Left kidney (tissue), 2 donors: Measurements from ENCODE around the gene AKAP12. TPM values are rescaled to one million over a fixed set of nuclear protein-coding genes. Genes with fewer than 3 reads are reported as not detected.

Experiments
- DNase-seq: peaks from one replicate; pipeline ENCODE4 v3.0.0-alpha.2; 2013
- polyA plus RNA-seq: library from polyadenylated mRNA; unstranded; fragments of 120-200 nt; gene quantifications from one replicate; pipeline ENCODE4 v1.2.1, GENCODE V29; 2013; ENCODE audit not compliant: insufficient read length

The AKAP12 gene
- polyA plus RNA-seq, 1 donor, result 150 TPM

DNA sequence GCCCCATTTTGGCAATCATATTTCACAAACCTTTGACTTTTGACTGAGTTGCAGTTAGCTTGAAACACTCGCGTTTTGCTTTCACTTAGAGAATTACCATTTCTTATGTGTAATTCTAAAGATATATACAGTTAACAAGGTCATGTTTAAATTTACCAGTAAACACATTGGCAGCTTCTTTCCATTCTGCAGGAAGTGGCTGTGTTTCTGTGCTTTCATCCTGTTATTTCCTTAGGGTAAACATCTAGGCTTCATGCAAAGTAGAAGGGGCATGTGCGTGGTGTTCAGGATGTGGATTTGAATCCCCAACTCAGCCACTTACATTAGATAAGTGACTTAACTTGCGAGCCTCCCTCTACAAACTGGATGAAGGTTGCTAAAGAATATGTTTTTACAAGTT lies 41.1 kb downstream of the AKAP12 start:
- no peak for DNase-seq

DNA sequence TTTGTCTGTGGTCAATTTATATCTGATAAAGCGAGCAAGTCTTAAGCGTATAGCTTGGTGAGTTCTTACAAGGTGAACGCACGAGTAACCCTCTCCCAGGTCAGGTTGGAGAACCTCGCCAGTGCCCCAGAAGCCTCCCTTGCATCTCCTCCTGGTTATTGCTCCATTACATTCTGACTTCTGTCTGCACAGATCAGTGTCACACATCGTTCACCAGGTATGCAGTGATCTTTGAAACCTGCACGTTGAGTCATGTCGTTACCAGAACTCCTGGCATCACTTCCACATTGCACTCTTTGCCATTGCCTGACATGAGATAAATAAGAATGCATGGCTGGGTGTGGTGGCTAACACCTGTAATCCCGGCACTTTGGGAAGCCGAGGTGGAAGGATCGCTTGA lies 44.2 kb downstream of the AKAP12 start:
- DNase-seq, result no peak

DNA sequence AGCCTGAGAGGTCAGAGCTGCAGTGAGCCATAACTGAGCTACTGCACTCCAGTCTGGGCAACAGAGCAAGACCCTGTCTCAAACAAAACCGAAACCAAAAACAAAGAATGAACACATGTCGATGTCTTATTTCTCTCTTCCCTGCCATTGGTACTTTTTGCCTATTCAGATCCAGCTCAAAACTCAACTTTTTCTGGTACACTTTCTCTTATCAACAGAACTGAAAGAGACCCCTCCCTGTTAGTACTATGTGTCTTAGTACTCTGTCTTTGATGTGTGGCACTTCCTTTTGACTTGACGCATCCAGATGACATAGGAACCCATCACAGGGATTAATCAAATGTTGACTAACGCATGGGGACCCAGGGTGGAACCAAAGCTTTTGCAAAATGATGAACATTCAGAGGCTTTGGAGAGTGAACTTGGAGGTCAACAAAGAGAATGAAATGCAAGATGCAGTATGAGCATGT lies 44.8 kb downstream of the AKAP12 start:
- DNase-seq, result no peak

DNA sequence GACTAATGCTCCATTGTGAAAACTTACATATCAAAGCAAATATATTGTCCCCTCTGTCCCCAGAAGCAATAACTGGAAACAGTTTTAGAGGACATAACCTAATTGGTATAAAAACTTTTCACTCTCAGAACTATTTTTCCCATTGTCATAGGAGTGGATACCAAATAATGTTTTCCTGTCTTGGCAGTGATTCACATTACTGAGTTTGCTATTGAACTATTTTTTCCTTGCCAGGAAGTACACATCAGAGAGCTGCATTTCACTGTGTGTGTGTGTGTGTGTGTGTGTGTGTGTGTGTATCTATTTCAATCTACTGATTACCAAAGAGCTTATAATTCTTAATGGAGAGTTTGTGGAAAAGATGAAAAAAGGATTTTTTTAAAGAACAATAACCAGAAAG lies 45.4 kb downstream of the AKAP12 start:
- DNase-seq, result no peak

DNA sequence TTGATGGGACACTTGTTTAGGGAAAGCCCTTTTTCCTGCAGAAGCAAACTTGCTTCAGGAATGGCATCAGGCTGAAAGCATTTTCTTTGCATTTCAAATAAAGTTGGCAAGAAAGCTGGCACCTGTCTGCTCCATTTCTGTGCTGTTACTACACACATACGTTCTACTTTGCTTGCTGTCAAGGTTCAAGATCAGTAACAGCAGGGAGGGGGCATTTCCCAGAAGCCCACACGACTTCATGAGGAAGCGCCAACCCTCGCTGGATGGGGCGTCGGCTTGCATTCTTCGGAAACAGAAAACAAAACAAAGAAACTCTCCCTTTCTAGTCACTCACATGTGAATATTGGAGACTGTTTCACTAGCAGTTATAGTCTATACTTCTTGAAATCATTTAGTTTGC lies 46.4 kb downstream of the AKAP12 start:
- no peak for DNase-seq

DNA sequence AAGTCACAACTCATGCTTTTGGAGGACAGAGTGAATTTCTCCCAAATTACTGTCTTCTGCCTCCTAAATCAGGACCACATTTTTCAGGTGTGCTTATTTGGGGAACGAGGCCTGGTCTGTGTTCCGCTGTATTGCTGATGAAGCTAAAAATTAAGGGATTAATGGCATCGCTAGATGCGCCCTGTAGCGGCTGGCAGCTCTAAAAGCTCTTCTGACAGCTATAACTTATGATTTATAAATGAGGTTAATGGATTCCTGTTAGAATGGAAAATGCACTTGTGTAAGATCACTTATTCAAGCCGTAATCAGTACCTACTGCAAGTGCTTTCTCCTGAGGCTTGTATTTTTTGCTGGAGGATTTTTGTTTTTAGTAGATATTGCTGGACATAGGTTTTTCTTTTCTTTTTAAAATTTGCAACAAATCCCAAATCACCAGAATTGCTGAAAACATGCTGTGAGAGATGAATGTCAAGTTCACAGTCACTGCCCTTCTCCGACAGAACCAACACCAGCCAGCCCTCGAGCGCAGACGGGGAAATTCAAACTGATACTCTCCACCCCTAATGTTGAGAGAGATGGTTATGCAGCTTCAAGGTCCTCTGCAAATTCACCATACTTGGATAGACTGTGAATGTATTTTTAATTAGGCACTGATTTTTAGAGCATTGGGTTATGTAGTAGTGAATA lies 49.1 kb downstream of the AKAP12 start:
- no peak for DNase-seq

DNA sequence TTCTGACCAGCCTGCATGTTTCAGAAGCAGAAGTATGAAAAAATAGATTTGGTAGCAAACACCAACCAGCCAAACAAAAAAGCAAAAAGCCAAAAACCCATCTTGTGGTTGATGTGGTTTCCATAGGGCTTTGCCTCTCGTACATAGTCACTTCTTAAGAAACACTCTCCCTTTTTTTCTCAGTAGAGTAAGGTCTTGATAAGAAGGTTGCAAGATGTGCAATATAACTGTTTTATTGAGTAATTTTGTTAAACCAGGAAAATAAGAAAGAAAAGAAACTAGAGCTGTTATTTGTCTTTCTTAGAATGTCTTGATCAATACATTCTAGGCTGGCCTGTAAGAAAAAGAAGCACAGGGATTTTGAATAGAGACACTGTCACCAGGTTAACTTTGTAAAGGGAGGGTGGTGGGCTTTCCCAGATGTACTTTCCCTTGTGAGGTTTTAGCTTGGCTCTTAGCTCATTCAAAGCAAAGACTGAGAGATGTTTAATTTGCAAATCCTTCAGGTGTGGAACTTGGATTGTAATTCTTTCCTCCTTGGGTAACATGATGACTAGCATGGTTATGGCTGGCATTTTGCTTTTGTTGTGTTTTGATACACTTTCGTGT lies 49.7 kb downstream of the AKAP12 start:
- DNase-seq, result no peak

DNA sequence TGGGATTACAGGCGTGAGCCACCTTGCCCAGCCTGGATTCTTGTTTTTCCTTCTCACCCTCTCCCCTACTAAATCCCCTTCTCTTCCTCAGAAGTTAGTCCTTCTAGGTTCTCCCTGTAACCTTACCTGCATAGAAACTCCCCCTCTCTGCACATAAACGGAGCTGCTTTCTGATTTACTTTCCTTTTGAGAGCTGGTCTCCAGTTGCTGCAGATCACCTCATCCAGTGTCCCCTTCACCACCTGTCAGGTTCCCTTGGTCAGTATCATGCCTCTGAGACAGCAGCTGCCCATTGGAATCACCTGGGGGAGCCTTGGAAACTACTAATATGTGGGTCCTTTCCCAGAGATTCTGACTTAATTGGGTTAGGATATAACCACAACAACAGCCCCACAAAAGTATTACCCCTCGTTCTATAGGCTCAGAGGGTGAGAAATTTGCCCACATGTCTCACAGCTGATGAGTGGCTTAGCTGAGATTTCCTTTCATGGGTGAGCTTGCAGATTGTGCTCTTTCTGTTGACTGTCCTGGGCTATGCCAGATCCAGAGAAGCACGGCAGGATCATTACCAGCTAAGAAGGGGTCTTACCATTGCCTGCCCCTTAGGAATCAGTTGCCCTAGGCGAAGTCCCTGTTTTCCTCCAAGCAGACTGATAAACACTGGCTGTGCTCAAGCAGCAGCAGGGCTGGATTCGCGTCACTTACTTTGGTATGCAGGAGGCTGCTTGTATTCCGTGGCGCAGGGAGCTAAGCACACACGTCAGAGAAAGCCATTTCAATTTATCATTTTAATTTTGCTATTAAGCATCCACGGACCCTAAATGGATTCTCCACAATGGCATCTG lies 51.3 kb downstream of the AKAP12 start:
- peak; percentile 72 for DNase-seq

DNA sequence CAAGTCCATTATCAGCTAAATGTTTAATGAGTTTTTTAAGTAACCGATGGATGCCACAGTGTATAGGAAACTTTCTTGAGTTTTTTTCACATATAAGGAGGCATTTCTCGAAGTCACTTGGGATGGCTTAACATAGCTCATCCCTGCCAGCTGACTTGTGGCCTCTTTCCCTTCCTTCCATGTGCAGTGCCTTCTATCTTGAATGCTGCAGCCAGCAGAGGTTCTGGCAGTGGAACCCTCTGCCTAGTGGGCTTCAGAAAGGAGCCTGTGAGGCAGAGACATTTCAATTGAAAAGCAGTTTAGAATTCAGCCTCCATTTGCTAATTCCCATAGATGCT lies 51.9 kb downstream of the AKAP12 start:
- no peak for DNase-seq

DNA sequence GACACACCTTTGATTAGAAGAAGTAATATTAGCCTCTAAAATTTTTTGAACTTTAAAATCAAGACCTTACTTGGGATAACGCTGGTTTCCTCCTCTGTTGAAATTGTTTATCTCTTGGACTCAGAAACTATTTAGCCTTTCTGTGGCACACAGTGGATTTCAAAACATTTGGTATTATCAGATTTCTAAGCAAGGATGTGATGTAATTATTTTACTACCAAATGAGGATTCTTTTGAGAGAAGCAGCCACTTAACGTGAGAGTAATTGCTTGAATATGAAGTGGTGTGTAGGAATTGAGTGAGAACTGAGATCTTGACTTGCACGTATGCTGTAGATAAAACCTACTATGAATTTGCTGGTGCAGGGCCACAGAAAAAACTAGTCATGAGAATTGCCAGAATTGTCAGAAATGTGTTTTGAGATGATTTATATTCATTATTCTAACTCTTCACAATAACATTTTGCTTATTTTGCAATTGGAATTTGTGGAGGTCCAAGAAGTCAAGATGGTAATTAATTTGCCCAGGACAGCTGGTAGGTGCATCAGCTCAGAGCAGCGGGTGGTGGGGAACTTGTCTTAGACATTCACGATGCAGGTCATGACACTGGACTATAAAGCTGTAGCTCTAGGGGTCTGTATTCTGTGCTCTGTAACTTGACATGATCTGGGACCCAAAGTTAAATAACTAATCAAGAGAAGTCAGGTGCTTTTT lies 53.4 kb downstream of the AKAP12 start:
- no peak for DNase-seq

DNA sequence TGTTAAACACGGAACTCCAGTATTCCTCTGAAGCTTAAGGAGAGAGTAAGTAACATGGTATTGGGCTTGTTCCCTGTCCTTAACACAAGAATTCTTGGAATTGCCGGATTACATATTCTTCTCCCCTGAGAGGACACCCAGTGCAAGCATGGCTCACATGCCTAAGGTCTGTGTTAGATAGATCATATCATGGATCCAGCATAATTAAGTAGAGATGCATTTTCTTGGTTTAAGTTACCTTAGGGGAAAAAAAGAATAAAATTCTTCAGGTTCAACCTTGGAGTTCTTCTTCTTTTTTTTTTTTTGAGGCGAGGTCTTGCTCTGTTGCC lies 53.9 kb downstream of the AKAP12 start:
- DNase-seq, result no peak

DNA sequence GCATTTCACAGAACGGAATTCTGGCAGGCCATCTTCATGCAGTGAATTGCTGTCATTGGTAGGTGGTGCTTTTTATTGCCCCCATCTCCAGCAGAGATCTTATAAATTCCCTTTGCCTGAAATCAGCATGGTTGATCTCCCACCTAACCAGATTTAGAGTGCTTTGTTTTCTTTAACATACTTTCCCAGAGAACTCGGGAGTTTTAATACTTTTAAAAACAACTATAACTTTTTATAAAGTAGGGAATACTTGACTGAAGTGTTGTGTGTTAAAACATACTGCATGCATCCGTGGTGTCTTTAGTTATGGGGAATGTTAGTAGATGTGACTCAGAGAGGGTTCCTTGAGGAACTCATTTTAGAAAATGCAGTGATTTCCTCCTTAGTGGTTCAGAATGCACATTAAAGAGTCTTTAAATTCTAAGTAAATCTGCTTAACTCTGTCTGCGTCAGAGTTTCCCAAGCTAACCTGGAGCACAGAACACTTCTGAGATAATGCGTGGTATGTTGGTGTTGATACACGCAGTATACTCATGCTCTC lies 54.9 kb downstream of the AKAP12 start:
- DNase-seq, result no peak

DNA sequence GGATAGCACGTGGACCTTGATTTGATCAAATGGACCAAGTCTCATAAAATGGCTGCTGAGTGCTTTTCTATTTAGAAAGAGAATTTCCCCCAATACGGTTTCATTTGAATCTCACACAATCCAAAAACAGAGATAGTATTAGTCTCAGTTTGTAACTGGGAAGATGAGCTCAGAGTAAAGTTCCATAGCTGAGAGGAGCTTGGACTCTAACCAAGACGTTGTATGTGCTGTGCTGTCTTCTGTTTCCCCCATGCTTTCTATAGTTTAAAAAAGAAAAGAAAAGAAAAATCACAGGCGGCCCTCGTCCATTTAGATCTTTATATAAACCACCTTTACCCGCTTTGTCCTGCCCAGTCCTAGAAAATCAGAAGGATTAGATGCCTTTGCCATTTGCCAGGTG lies 58.1 kb downstream of the AKAP12 start:
- DNase-seq, result no peak

DNA sequence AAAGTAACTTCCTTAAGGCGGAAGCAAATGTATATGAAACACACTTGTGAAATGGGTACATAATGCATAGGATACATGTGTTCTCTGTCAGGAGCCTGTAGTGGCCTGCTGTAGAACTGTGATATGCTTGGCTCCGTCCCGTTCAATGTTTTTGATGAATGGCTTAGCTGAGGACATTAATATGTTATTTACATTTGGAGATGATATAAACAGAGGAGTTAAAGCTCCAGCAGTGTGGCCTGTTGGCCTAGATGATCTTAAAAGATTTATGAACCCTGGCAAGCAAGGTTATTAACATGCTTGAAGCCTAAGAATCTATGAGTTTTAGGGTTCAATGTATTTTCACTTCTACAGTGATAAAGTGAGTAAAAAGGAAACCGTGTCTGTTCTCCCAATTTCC lies 59.2 kb downstream of the AKAP12 start:
- DNase-seq, result no peak

DNA sequence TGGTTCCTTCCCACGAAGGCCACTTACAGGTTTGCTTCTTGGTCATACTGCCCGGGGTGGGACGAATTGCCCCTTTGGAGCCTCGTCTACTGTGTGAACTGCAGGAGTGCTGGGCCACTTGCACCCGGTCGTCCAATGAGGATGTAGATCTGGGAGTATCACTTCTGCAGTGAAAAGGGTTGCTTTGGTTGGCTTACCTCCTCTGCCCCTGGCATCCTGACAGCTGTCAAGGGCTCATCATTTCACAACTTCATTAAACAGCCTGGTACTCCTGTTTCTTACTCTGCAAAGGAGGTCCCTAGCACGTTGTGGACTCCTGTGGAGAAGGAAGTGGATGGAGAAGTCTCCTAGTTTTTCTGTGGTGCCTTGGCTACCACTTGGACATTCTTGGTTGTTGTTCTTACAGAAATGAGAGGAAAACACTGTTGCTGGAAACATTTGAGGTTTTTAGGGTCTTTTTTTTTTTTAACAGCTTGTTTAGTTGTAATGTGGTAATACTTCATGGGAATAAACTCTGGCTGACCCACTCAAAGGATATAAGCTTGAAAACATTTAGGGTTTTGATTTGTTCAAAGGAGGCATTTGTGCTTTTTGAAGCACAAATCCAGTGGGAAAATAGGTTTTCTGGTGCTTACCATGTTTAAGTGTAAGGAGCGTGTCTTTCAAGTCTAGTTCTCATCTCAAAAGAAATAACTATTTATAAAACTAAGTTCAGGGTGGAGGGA lies 60.7 kb downstream of the AKAP12 start:
- no peak for DNase-seq

DNA sequence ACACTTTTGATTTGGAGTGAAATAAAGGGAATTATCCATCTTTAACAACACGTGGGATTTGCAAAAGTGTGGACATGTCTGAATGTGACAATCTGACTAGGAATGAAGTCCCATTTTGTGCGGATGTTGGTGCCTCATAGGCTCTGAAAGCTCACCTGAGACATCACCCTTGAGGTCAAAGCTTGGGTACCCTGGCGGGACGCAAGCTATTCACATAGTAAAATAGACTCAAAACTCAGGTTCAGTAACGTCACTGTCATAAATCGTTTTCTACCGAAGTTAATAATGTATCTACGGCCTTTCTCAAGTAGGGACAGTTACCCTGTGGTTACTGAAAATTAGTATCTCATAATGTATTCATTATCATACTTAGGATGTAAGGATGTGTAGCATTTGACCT lies 61.8 kb downstream of the AKAP12 start:
- DNase-seq, result no peak

DNA sequence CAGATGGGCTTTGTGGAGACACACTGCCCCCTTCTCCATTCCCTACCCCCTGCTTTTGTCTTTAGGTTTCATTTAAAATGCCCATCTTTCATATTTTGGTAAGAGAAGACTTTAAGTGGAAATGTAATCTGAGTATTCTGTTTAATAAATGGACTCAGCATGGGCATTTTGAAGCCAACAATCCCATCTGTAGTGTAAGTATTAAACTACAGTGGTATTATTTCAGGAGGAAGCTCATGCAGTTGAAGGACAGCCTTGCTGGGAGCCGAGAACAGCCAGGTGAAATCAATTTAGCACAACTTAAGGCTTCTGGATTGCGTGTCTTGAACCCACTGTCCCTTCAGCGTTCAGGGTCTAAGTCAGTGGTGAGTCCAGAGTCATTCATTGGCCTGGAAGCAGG lies 63.5 kb downstream of the AKAP12 start:
- DNase-seq, result no peak

DNA sequence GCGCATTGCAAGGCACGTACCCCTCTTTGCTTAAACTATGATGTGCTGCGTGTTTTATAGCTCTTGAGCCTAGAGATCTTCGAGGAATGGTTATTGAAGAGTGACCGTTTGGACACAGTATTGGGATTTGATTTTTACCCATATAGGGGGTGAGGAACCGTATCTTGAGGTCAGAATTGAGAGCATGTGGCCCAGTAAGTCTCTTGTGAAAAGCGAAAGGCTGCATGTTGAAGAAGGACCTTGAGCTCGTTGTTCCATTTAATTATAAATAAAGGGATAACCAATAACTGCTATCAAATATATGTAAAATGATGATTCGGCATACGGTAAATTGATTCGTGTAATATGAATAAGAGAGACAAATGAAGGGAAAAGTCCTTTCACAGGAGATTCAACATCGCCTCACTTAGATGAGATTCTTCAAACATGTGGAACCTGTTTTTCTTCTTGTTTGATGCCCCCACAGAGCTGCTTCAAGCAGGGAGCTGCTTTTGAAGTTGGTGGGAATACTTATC lies 66.6 kb downstream of the AKAP12 start:
- DNase-seq, result no peak

DNA sequence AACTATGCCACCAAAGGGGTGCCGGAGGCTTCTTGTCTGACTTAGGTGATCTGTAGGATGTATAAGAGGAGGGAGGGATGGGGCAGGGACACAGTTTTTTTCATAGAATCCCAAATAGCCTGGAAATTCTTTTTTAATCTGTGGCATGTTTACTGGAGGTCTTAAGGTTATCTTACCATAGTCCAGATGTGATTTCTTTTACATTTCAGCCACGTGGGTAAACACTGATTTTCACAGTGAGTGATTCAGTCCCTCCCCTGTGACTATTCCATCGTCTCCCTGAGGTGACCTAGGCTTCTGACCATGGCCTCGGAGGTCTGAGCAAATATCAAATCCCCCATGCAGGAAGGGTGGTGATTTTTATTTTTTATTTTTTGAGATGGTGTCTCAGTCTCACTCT lies 67.7 kb downstream of the AKAP12 start:
- DNase-seq, result no peak

DNA sequence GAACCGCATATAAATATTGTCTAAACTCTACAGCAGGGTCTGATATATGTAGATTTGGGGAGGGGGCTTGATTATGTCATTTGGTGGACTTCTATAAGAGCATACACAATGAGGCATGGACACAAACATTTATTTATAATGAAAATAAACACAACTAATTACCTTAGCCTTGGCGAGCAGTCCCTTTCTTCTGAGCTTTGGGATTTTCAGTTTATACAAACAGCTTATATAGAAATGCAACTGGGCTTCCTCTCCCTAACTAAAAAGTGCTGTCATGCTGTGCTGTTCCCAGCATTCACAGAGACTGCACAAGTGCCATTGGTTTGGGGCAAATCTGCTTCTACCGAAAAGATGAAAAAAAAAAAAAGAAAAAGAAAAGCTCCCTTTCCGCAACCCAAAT lies 69.9 kb downstream of the AKAP12 start:
- no peak for DNase-seq

DNA sequence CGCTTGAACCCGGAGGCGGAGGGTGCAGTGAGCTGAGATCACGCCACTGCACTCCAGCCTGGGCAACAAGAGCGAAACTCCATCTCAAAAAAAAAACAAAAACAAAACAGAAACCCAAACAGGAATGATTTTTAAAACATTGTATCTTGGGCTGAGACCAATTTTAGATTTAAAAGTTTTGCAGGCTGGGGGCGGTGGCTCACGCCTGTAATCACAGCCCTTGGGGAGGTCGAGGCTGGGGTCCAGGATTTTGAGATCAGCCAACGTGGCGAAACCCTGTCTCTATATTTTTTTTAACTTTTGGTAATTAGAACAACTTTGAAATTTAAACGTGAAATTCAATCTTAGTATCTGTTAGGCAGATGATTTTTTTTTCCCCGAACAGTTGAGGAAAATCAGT lies 70.5 kb downstream of the AKAP12 start:
- DNase-seq, result no peak
